Measurements from ENCODE around the gene ZNF726. TPM values are rescaled to one million over a fixed set of nuclear protein-coding genes. Genes with fewer than 3 reads are reported as not detected.

The ZNF726 gene
- total and polyA plus RNA-seq, 2 donors (not counting 3 experiments of a cell fraction or from before 2014, with no cell fraction given), result 3.8 to 4.7 TPM

DNA sequence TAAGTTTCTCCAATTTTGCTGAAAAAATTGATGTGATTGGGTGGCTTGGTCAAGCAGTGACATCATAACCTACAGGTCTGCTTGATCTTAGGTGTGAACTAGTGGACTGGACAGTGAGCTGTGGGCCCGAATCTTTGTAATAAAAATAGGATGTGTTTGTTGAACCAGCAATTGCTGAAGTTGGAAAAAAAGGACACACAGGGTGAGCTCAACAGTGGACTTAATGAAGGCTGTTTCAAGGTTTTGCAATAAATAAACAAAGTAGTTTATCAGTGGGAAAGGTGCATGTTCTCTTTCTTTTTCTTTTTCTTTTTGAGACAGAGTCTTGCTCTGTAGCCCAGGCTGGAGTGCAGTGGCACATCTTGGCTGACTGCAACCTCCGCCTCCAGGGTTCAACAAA, 30.3 kb upstream of the ZNF726 start:
- Histone ChIP-seq H4K20me1 (replicated peaks; ENCODE audit: control insufficient read depth, extremely low read depth, insufficient read depth, low read length) (no peaks in the 10 kb centered on the region), H3K4me1 (ENCODE audit: control insufficient read depth, extremely low read depth, insufficient read depth, low read length) (no peaks in the 10 kb centered on the region), H3K36me3 (ENCODE audit: control insufficient read depth in 2 of 2, extremely low read depth in 1 of 2, insufficient read depth in 2 of 2, low read length in 2 of 2) (no peaks in the 10 kb centered on the region), H3K4me2 (ENCODE audit: insufficient read depth, low read length) (no peak overlapping the region), H3K9me1 (replicated peaks; ENCODE audit: control insufficient read depth, extremely low read depth, insufficient read depth, low read length) (no peaks in the 10 kb centered on the region), H3K27me3 (ENCODE audit: control insufficient read depth in 2 of 2, insufficient read depth in 2 of 2, low read length in 2 of 2) (no peaks in the 10 kb centered on the region), H3K9ac (replicated peaks; ENCODE audit: extremely low read depth, insufficient read depth, low read length) (no peak overlapping the region), H3K27ac (ENCODE audit: insufficient read depth, low read depth, low read length) (no peak overlapping the region), H3K4me3 (replicated peaks in 1 of 3; ENCODE audit: insufficient read depth in 1 of 3, low read depth in 1 of 3, low read length in 3 of 3) (no peak overlapping the region), H2AFZ (ENCODE audit: low read depth, low read length) (no peak overlapping the region), H3K9me3 (replicated peaks; ENCODE audit: control insufficient read depth, insufficient read depth, low read length) (peaks cover 4% of the 10 kb centered on the region), H3K79me2 (ENCODE audit: control insufficient read depth, insufficient read depth, low read length) (no peaks in the 10 kb centered on the region)
- DNase-seq (ENCODE audit: low read depth, low spot score) (no peak), FAIRE-seq (no peak)
- dilution Hi-C loops (cut with MboI; ENCODE audit: extremely low pct_ligation_motif_present, low sequenced_read_pairs), result no loop called here
- no TSS peak for BruUV-seq (replicated peaks)
- no peak for TF ChIP-seq GATA2 (IDR thresholded peaks at IDR 0.05; ENCODE audit: insufficient read depth, insufficient read length, low read depth, low read length)
- TF ChIP-seq, protein P1, sequence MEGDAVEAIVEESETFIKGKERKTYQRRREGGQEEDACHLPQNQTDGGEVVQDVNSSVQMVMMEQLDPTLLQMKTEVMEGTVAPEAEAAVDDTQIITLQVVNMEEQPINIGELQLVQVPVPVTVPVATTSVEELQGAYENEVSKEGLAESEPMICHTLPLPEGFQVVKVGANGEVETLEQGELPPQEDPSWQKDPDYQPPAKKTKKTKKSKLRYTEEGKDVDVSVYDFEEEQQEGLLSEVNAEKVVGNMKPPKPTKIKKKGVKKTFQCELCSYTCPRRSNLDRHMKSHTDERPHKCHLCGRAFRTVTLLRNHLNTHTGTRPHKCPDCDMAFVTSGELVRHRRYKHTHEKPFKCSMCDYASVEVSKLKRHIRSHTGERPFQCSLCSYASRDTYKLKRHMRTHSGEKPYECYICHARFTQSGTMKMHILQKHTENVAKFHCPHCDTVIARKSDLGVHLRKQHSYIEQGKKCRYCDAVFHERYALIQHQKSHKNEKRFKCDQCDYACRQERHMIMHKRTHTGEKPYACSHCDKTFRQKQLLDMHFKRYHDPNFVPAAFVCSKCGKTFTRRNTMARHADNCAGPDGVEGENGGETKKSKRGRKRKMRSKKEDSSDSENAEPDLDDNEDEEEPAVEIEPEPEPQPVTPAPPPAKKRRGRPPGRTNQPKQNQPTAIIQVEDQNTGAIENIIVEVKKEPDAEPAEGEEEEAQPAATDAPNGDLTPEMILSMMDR (IDR thresholded peaks at IDR 0.05; ENCODE audit: extremely low read depth in 1 of 2, insufficient read depth in 1 of 2, low read depth in 1 of 2, low read length in 2 of 2), result no peak
- CTCF ChIA-PET, result no interaction called here
- POLR2A ChIA-PET, result no interaction called here
- intact Hi-C loops (cut with micrococcal nuclease), result no loop called here

DNA sequence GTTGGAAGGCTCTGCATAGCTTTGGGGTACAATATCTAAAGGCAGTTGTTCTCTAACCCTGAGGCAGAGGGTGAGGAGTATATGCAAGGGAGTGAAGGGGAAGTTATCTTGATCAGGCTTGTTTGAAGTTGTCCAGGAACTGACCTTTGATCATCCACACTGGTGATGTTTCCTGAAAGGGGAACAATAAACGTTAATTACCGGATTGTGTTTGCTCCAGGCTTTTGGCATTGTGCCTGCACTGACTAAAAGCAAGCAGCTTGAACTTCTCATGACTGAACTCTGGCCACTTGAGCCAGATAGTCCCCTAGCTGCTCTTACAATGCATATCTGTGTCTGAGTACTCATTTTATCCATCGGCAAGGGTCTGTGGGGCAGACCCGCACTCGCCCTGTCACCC, 27.0 kb upstream of the ZNF726 start:
- H3K4me2 ChIP-seq (ENCODE audit: insufficient read depth, low read length), result no peak overlapping the region
- no peak overlapping the region for H3K27ac ChIP-seq (ENCODE audit: insufficient read depth, low read depth, low read length)
- H3K79me2 ChIP-seq (ENCODE audit: control insufficient read depth, insufficient read depth, low read length), result no peaks in the 10 kb centered on the region
- no peak for FAIRE-seq
- H3K9ac ChIP-seq (replicated peaks; ENCODE audit: extremely low read depth, insufficient read depth, low read length), result no peak overlapping the region
- no peak overlapping the region for H3K4me3 ChIP-seq (replicated peaks in 1 of 3; ENCODE audit: insufficient read depth in 1 of 3, low read depth in 1 of 3, low read length in 3 of 3)
- BruUV-seq (replicated peaks), result no TSS peak
- dilution Hi-C loops (cut with MboI; ENCODE audit: extremely low pct_ligation_motif_present, low sequenced_read_pairs), result no loop called here
- CTCF ChIA-PET, result no interaction called here
- no peak for DNase-seq (ENCODE audit: low read depth, low spot score)
- peaks cover 4% of the 10 kb centered on the region for H3K9me3 ChIP-seq (replicated peaks; ENCODE audit: control insufficient read depth, insufficient read depth, low read length)
- no peaks in the 10 kb centered on the region for H3K4me1 ChIP-seq (ENCODE audit: control insufficient read depth, extremely low read depth, insufficient read depth, low read length)
- H4K20me1 ChIP-seq (replicated peaks; ENCODE audit: control insufficient read depth, extremely low read depth, insufficient read depth, low read length), result no peaks in the 10 kb centered on the region
- no peaks in the 10 kb centered on the region for H3K9me1 ChIP-seq (replicated peaks; ENCODE audit: control insufficient read depth, extremely low read depth, insufficient read depth, low read length)
- TF ChIP-seq MYC (IDR thresholded peaks at IDR 0.05; ENCODE audit: low read depth, low read length), result no peak
- TF ChIP-seq, protein P2, sequence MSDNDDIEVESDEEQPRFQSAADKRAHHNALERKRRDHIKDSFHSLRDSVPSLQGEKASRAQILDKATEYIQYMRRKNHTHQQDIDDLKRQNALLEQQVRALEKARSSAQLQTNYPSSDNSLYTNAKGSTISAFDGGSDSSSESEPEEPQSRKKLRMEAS (IDR thresholded peaks at IDR 0.05; ENCODE audit: insufficient read depth, insufficient read length), result no peak
- TF ChIP-seq, protein P1 (IDR thresholded peaks at IDR 0.05; ENCODE audit: extremely low read depth in 1 of 2, insufficient read depth in 1 of 2, low read depth in 1 of 2, low read length in 2 of 2), result no peak
- no peak for TF ChIP-seq EZH2 (IDR thresholded peaks at IDR 0.05; ENCODE audit: borderline replicate concordance, low read depth, low read length, severe bottlenecking)
- no peak for TF ChIP-seq POLR2AphosphoS5 (IDR thresholded peaks at IDR 0.05; ENCODE audit: insufficient read depth, low read depth, low read length)
- TF ChIP-seq POLR2A (IDR thresholded peaks at IDR 0.05; ENCODE audit: low read depth, low read length), result no peak
- TF ChIP-seq JUN (IDR thresholded peaks at IDR 0.05; ENCODE audit: borderline replicate concordance, insufficient read depth, insufficient read length, low read depth), result no peak
- no peak for TF ChIP-seq GATA2 (IDR thresholded peaks at IDR 0.05; ENCODE audit: insufficient read depth, insufficient read length, low read depth, low read length)
- no peak for TF ChIP-seq FOS (IDR thresholded peaks at IDR 0.05; ENCODE audit: borderline replicate concordance, insufficient read depth, low read length)
- POLR2A ChIA-PET, result no interaction called here
- H2AFZ ChIP-seq (ENCODE audit: low read depth, low read length), result no peak overlapping the region
- no peaks in the 10 kb centered on the region for H3K27me3 ChIP-seq (ENCODE audit: control insufficient read depth in 2 of 2, insufficient read depth in 2 of 2, low read length in 2 of 2)
- intact Hi-C loops (cut with micrococcal nuclease), result no loop called here
- no peaks in the 10 kb centered on the region for H3K36me3 ChIP-seq (ENCODE audit: control insufficient read depth in 2 of 2, extremely low read depth in 1 of 2, insufficient read depth in 2 of 2, low read length in 2 of 2)

All from endothelial cell of umbilical vein (primary cell).